ENCODE data around the gene ZNF837.

Gene ZNF837

DNA sequence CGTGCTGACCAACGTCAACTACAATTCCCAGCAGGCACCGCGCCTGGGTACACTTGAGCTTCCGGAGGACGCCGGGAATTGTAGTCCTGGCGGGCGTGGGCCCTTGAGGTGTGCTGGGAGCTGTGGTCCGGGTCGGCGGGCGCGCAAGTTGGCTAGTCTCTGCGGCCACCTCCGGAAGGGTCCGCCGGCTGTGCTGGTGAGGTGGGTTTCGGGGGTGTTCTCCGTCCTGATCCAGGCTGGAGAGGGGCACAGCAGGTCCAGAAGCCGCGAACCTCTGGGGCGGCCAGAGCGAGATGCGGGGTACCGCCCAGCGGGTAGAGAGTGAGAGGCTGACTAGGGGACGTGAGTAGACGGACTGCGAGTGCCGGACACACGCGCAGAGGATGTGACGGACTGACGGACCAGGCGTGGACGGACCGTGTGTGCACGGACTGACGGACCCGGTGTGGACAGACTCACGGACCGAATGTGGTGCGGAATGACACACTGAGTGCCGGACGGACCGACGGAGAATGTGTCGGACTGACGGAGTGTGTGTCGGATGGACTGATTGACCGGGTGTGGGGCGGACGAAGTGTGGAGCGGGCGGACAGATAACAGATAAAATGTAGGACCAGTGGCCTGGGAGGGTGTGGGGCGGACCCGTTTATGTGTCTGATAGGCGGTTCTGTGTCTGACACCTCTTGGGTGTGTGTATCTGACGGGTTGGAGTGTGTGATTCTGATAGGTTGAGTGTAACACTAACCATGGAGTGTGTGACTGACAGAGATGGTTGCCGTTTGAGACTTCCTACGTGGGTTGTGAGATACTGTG, 53.7 kb downstream of the ZNF837 start, which contains the start of gene ZSCAN22 (continued):
- TF ChIP-seq, protein P1, sequence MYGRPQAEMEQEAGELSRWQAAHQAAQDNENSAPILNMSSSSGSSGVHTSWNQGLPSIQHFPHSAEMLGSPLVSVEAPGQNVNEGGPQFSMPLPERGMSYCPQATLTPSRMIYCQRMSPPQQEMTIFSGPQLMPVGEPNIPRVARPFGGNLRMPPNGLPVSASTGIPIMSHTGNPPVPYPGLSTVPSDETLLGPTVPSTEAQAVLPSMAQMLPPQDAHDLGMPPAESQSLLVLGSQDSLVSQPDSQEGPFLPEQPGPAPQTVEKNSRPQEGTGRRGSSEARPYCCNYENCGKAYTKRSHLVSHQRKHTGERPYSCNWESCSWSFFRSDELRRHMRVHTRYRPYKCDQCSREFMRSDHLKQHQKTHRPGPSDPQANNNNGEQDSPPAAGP (tag by site-specific recombination; IDR thresholded peaks at IDR 0.05) = peak; percentile 61
- TF ChIP-seq ZNF518A (tag by site-specific recombination; conservative IDR thresholded peaks at IDR 0.05; ENCODE audit: low read depth) = peak; percentile 48; the same call in 1 of the 2 replicates
- TF ChIP-seq ZNF555 (tag by site-specific recombination; conservative IDR thresholded peaks at IDR 0.05) = no peak
- TF ChIP-seq ZNF585B (tag by site-specific recombination; IDR thresholded peaks at IDR 0.05) = no peak; the same call in 1 of the 2 replicates
- no peak for TF ChIP-seq ZNF530 (tag by site-specific recombination; IDR thresholded peaks at IDR 0.05; ENCODE audit: low read depth)
- TF ChIP-seq ZNF791 (tag by site-specific recombination; IDR thresholded peaks at IDR 0.05) = no peak
- peak; percentile 88 for TF ChIP-seq OVOL3 (tag by site-specific recombination; IDR thresholded peaks at IDR 0.05)
- TF ChIP-seq ZXDB (tag by site-specific recombination; IDR thresholded peaks at IDR 0.05) = peak; percentile 98
- TF ChIP-seq KLF1 (tag by site-specific recombination; IDR thresholded peaks at IDR 0.05) = peak; percentile 88
- TF ChIP-seq REST (tag by site-specific recombination; IDR thresholded peaks at IDR 0.05) = peak; percentile 57
- no peak for TF ChIP-seq ZNF596 (tag by site-specific recombination; IDR thresholded peaks at IDR 0.05)
- TF ChIP-seq ZNF785 (tag by site-specific recombination; IDR thresholded peaks at IDR 0.05) = peak; percentile 85; the same call in 1 of the 2 replicates
- TF ChIP-seq ZFP69B (tag by site-specific recombination; IDR thresholded peaks at IDR 0.05) = peak; percentile 82
- no peak for TF ChIP-seq ZNF510 (tag by site-specific recombination; IDR thresholded peaks at IDR 0.05; ENCODE audit: insufficient replicate concordance)
- TF ChIP-seq ZNF777 (tag by site-specific recombination; IDR thresholded peaks at IDR 0.05; ENCODE audit: borderline replicate concordance) = peak; percentile 96; the same call in 1 of the 2 replicates
- TF ChIP-seq, protein P2, sequence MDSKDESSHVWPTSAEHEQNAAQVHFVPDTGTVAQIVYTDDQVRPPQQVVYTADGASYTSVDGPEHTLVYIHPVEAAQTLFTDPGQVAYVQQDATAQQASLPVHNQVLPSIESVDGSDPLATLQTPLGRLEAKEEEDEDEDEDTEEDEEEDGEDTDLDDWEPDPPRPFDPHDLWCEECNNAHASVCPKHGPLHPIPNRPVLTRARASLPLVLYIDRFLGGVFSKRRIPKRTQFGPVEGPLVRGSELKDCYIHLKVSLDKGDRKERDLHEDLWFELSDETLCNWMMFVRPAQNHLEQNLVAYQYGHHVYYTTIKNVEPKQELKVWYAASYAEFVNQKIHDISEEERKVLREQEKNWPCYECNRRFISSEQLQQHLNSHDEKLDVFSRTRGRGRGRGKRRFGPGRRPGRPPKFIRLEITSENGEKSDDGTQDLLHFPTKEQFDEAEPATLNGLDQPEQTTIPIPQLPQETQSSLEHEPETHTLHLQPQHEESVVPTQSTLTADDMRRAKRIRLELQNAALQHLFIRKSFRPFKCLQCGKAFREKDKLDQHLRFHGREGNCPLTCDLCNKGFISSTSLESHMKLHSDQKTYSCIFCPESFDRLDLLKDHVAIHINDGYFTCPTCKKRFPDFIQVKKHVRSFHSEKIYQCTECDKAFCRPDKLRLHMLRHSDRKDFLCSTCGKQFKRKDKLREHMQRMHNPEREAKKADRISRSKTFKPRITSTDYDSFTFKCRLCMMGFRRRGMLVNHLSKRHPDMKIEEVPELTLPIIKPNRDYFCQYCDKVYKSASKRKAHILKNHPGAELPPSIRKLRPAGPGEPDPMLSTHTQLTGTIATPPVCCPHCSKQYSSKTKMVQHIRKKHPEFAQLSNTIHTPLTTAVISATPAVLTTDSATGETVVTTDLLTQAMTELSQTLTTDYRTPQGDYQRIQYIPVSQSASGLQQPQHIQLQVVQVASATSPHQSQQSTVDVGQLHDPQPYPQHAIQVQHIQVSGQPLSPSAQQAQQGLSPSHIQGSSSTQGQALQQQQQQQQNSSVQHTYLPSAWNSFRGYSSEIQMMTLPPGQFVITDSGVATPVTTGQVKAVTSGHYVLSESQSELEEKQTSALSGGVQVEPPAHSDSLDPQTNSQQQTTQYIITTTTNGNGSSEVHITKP (tag by site-specific recombination; IDR thresholded peaks at IDR 0.05) = peak; percentile 80; the same call in 1 of the 2 replicates
- TF ChIP-seq ZNF16 (tag by site-specific recombination; IDR thresholded peaks at IDR 0.05; ENCODE audit: low read depth) = peak; percentile 12; the same call in 1 of the 2 replicates
- TF ChIP-seq, protein P3, sequence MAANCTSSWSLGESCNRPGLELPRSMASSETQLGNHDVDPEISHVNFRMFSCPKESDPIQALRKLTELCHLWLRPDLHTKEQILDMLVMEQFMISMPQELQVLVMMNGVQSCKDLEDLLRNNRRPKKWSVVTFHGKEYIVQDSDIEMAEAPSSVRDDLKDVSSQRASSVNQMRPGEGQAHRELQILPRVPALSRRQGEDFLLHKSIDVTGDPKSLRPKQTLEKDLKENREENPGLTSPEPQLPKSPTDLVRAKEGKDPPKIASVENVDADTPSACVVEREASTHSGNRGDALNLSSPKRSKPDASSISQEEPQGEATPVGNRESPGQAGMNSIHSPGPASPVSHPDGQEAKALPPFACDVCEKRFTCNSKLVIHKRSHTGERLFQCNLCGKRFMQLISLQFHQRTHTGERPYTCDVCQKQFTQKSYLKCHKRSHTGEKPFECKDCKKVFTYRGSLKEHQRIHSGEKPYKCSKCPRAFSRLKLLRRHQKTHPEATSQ (tag by site-specific recombination; IDR thresholded peaks at IDR 0.05) = peak; percentile 90; the same call in 1 of the 2 replicates
- TF ChIP-seq ZSCAN23 (tag by site-specific recombination; IDR thresholded peaks at IDR 0.05) = peak; percentile 76; the same call in 1 of the 2 replicates
- peak; percentile 97 for TF ChIP-seq ZNF2 (tag by site-specific recombination; IDR thresholded peaks at IDR 0.05)
- TF ChIP-seq, protein P4, sequence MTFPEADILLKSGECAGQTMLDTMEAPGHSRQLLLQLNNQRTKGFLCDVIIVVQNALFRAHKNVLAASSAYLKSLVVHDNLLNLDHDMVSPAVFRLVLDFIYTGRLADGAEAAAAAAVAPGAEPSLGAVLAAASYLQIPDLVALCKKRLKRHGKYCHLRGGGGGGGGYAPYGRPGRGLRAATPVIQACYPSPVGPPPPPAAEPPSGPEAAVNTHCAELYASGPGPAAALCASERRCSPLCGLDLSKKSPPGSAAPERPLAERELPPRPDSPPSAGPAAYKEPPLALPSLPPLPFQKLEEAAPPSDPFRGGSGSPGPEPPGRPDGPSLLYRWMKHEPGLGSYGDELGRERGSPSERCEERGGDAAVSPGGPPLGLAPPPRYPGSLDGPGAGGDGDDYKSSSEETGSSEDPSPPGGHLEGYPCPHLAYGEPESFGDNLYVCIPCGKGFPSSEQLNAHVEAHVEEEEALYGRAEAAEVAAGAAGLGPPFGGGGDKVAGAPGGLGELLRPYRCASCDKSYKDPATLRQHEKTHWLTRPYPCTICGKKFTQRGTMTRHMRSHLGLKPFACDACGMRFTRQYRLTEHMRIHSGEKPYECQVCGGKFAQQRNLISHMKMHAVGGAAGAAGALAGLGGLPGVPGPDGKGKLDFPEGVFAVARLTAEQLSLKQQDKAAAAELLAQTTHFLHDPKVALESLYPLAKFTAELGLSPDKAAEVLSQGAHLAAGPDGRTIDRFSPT (tag by site-specific recombination; IDR thresholded peaks at IDR 0.05) = peak; percentile 84

Data from HEK293 (cell line).